ENCODE measurements around the gene ZNF559. TPM values are rescaled to one million over a fixed set of nuclear protein-coding genes. Genes with fewer than 3 reads are reported as not detected.
"Not testable (repeated sequence)": the region's sequence is repeated elsewhere in the genome, so short reads cannot be mapped to it uniquely, and the experiment has no call there.

ZNF559 gene
- polyA plus RNA-seq (ENCODE audit: insufficient read length in 3 of 3), result 10 to 100 TPM; 60.8 to 68.4 (median 67.6) TPM

- peak; percentile 88 to 91 (median 91) for DNase-seq (ENCODE audit: low read depth in 3 of 3, low spot score in 2 of 3)
These were observed at the start of gene ZNF559 for GRCh38 chr19:9323919-9324583. TSS of gene ZNF559 (plus strand) at chr19:9324179. CDS start at chr19:9338550, 14,371 bp downstream.

- not testable (repeated sequence) for DNase-seq (ENCODE audit: low read depth in 3 of 3, low spot score in 2 of 3)
These were observed 40.5 kb upstream of the ZNF559 start for GRCh38 chr19:9283485-9283884.

- DNase-seq (ENCODE audit: low read depth in 3 of 3, low spot score in 2 of 3), result no peak
These were observed 34.6 kb upstream of the ZNF559 start for GRCh38 chr19:9289231-9289884.

GRCh38 chr19:9295411-9295849 is 28.5 kb upstream of the ZNF559 start:
- DNase-seq (ENCODE audit: low read depth in 3 of 3, low spot score in 2 of 3), result no peak

- no peak for DNase-seq (ENCODE audit: low read depth in 3 of 3, low spot score in 2 of 3)
These were observed 27.6 kb upstream of the ZNF559 start for GRCh38 chr19:9296336-9296735.

GRCh38 chr19:9306443-9306842 is 17.5 kb upstream of the ZNF559 start:
- no peak for DNase-seq (ENCODE audit: low read depth in 3 of 3, low spot score in 2 of 3)

GRCh38 chr19:9308091-9308770 is 15.7 kb upstream of the ZNF559 start:
- DNase-seq (ENCODE audit: low read depth in 3 of 3, low spot score in 2 of 3), result no peak

- peak; percentile 93 to 97 (median 96) for DNase-seq (ENCODE audit: low read depth in 3 of 3, low spot score in 2 of 3)
These were observed 14.6 kb upstream of the ZNF559 start, which contains the start of gene ZNF699 for GRCh38 chr19:9309139-9309973. TSS of gene ZNF699 (minus strand) at chr19:9309838. CDS start at chr19:9305119, 4,719 bp downstream.

- peak in 2 of 3 donors; percentile 84 to 89 for DNase-seq (ENCODE audit: low read depth in 3 of 3, low spot score in 2 of 3)
These were observed 14.0 kb upstream of the ZNF559 start for GRCh38 chr19:9309974-9310446.

- no peak for DNase-seq (ENCODE audit: low read depth in 3 of 3, low spot score in 2 of 3)
These were observed 10.2 kb upstream of the ZNF559 start for GRCh38 chr19:9313756-9314155.

GRCh38 chr19:9321338-9321737 is 2.6 kb upstream of the ZNF559 start:
- DNase-seq (ENCODE audit: low read depth in 3 of 3, low spot score in 2 of 3), result no peak

- not testable (repeated sequence) for DNase-seq (ENCODE audit: low read depth in 3 of 3, low spot score in 2 of 3)
These were observed 2.2 kb upstream of the ZNF559 start for GRCh38 chr19:9321756-9322155.

- not testable (repeated sequence) for DNase-seq (ENCODE audit: low read depth in 3 of 3, low spot score in 2 of 3)
These were observed 1.8 kb upstream of the ZNF559 start for GRCh38 chr19:9322201-9322600.

GRCh38 chr19:9323557-9323918 is 441 bp upstream of the ZNF559 start:
- DNase-seq (ENCODE audit: low read depth in 3 of 3, low spot score in 2 of 3), result peak in 1 of 3 donors; percentile 29

- no peak for DNase-seq (ENCODE audit: low read depth in 3 of 3, low spot score in 2 of 3)
These were observed 594 bp downstream of the ZNF559 start for GRCh38 chr19:9324584-9324962.

GRCh38 chr19:9329999-9330398 is 6.0 kb downstream of the ZNF559 start:
- DNase-seq (ENCODE audit: low read depth in 3 of 3, low spot score in 2 of 3), result no peak

- no peak for DNase-seq (ENCODE audit: low read depth in 3 of 3, low spot score in 2 of 3)
These were observed 18.8 kb downstream of the ZNF559 start for GRCh38 chr19:9342610-9343304.

- DNase-seq (ENCODE audit: low read depth in 3 of 3, low spot score in 2 of 3), result no peak
These were observed 21.0 kb downstream of the ZNF559 start for GRCh38 chr19:9345005-9345404.

GRCh38 chr19:9348253-9348652 is 24.3 kb downstream of the ZNF559 start:
- no peak for DNase-seq (ENCODE audit: low read depth in 3 of 3, low spot score in 2 of 3)

GRCh38 chr19:9348671-9349070 is 24.7 kb downstream of the ZNF559 start:
- no peak for DNase-seq (ENCODE audit: low read depth in 3 of 3, low spot score in 2 of 3)
